DMS153 (cell line): ENCODE results near the gene DLGAP3.

Experiments used
- DNase-seq: peaks from one replicate; lab custom pipeline; 2025; lab: John Stamatoyannopoulos, UW

The DLGAP3 gene

GRCh38 chr1:34928699-34929496 is 552 bp downstream of the DLGAP3 start:
- no peak for DNase-seq

GRCh38 chr1:34928066-34928696 is 1.3 kb downstream of the DLGAP3 start:
- DNase-seq, result no peak

- no peak for DNase-seq
Observed at GRCh38 chr1:34927316-34927715, 2.1 kb downstream of the DLGAP3 start.

GRCh38 chr1:34926894-34927293 is 2.6 kb downstream of the DLGAP3 start:
- DNase-seq, result no peak

GRCh38 chr1:34926156-34926555 is 3.3 kb downstream of the DLGAP3 start:
- DNase-seq, result no peak

GRCh38 chr1:34925730-34926129 is 3.7 kb downstream of the DLGAP3 start:
- DNase-seq, result no peak

- no peak for DNase-seq
Observed at GRCh38 chr1:34924759-34925555, 4.5 kb downstream of the DLGAP3 start.

GRCh38 chr1:34923490-34923889 is 6.0 kb downstream of the DLGAP3 start:
- no peak for DNase-seq

GRCh38 chr1:34918977-34919561 is 10.4 kb downstream of the DLGAP3 start:
- no peak for DNase-seq

GRCh38 chr1:34918386-34918976 is 11.0 kb downstream of the DLGAP3 start:
- no peak for DNase-seq

- no peak for DNase-seq
Observed at GRCh38 chr1:34917017-34917416, 12.4 kb downstream of the DLGAP3 start.

- DNase-seq, result no peak
Observed at GRCh38 chr1:34916104-34916503, 13.3 kb downstream of the DLGAP3 start.

GRCh38 chr1:34915521-34915920 is 13.9 kb downstream of the DLGAP3 start:
- no peak for DNase-seq

- DNase-seq, result no peak
Observed at GRCh38 chr1:34914958-34915357, 14.5 kb downstream of the DLGAP3 start.

- no peak for DNase-seq
Observed at GRCh38 chr1:34911465-34911864, 18.0 kb downstream of the DLGAP3 start.

- DNase-seq, result no peak
Observed at GRCh38 chr1:34910425-34910824, 19.0 kb downstream of the DLGAP3 start.

GRCh38 chr1:34908369-34908768 is 21.1 kb downstream of the DLGAP3 start:
- DNase-seq, result no peak

- no peak for DNase-seq
Observed at GRCh38 chr1:34907487-34908090, 21.9 kb downstream of the DLGAP3 start.

GRCh38 chr1:34906756-34907155 is 22.7 kb downstream of the DLGAP3 start:
- no peak for DNase-seq

- DNase-seq, result no peak
Observed at GRCh38 chr1:34906222-34906621, 23.2 kb downstream of the DLGAP3 start.

- DNase-seq, result no peak
Observed at GRCh38 chr1:34905098-34905459, 24.4 kb downstream of the DLGAP3 start.
